PC-9 (cell line): Measurements from ENCODE around the gene ARFRP1.

ENCODE experiments used
- CTCF ChIP-seq: fragments of 200-600 bp; sonication (generic); conservative IDR thresholded peaks from 2 replicates; pipeline ENCODE4 v1.6.1; 2017; ENCODE audit warnings: mixed run types, antibody characterized with exemption, mild to moderate bottlenecking, moderate library complexity
- EZH2 ChIP-seq: fragments of 200-600 bp; sonication (generic); IDR thresholded peaks from 2 replicates; pipeline ENCODE4 v1.8.0; 2017; ENCODE audit warnings: antibody characterized with exemption, low read depth

GRCh38 chr20:63741354-63741675, 33.5 kb upstream of the ARFRP1 start:
- TF ChIP-seq EZH2: no peak
- no peak for TF ChIP-seq CTCF
